Measurements from ENCODE around the gene ATP2B3. TPM values are rescaled to one million over a fixed set of nuclear protein-coding genes. Genes with fewer than 3 reads are reported as not detected.

The ATP2B3 gene
- total RNA-seq, 1 experiment from 2014 or later, result 0.35 TPM

GRCh38 chrX:153504445-153505016 lies 12.9 kb upstream of the ATP2B3 start:
- Histone ChIP-seq H2BK12ac (ENCODE audit: insufficient read length, low read depth, low read length) (no peak overlapping the region), H3K79me1 (ENCODE audit: insufficient read depth, low read depth, low read length, poor library complexity, severe bottlenecking) (no peaks in the 10 kb centered on the region), H3K4ac (ENCODE audit: low read depth, low read length) (no peak overlapping the region), H4K5ac (ENCODE audit: insufficient read length, low read depth, low read length) (no peak overlapping the region), H2AFZ (ENCODE audit: low read length) (no peak overlapping the region), H3K18ac (ENCODE audit: insufficient read length, low read depth, low read length) (no peak overlapping the region), H4K20me1 (ENCODE audit: control insufficient read depth, insufficient read depth, insufficient read length) (no peaks in the 10 kb centered on the region), H3K23me2 (ENCODE audit: insufficient read length, low read depth, low read length, poor library complexity, severe bottlenecking) (no peaks in the 10 kb centered on the region), H3K14ac (ENCODE audit: insufficient read depth, low read length) (no peak overlapping the region; the same call in 1 of the 2 replicates), H2BK120ac (ENCODE audit: low read depth, low read length, poor library complexity, severe bottlenecking) (no peak overlapping the region), H4K8ac (replicated peaks; ENCODE audit: insufficient read length, low read depth, low read length) (no peak overlapping the region), H2AK5ac (ENCODE audit: insufficient read length, low read length) (no peak overlapping the region), H4K91ac (ENCODE audit: insufficient read length, low read depth, low read length) (no peak overlapping the region), H3K4me1 (ENCODE audit: insufficient read depth, low read length) (no peaks in the 10 kb centered on the region), H2BK15ac (ENCODE audit: low read depth, low read length) (no peak overlapping the region), H2BK5ac (ENCODE audit: insufficient read length, low read length) (no peak overlapping the region), H3T11ph (ENCODE audit: low read length) (no peak overlapping the region), H3K23ac (ENCODE audit: insufficient read length, low read depth, low read length) (no peak overlapping the region), H3K27me3 (ENCODE audit: insufficient read depth, low read length) (no peaks in the 10 kb centered on the region; the same call in 1 of the 2 replicates), H3K9me3 (ENCODE audit: control insufficient read depth, low read depth, low read length) (peaks cover 25% of the 10 kb centered on the region), H3K79me2 (ENCODE audit: insufficient read depth, low read length) (no peaks in the 10 kb centered on the region), H3K4me2 (ENCODE audit: insufficient read depth, insufficient read length, low read length) (no peak overlapping the region), H2BK20ac (ENCODE audit: low read depth, low read length, poor library complexity, severe bottlenecking) (no peak overlapping the region), H3K9ac (ENCODE audit: extremely low read depth, insufficient read length, low read length) (no peak overlapping the region), H3K27ac (ENCODE audit: insufficient read length, low read depth, low read length) (no peak overlapping the region), H3K56ac (ENCODE audit: insufficient read length, low read depth, low read length) (no peak overlapping the region)
- peaks cover 59 to 70% of the 10 kb centered on the region in 2 experiments for H3K9me3 Mint-ChIP-seq
- TF ChIP-seq CTCF (conservative IDR thresholded peaks at IDR 0.05), result no peak
- H3K4me3 Mint-ChIP-seq, result no peak overlapping the region
- no peak overlapping the region for H3K27ac Mint-ChIP-seq
- peaks cover 4% of the 10 kb centered on the region for H3K27me3 Mint-ChIP-seq (ENCODE audit: low read depth)
- WGBS (ENCODE audit: extremely low coverage, insufficient read length, low lambda C conversion rate), result no CpG with 5 or more reads among the region's 26 CpGs
- peaks cover 0 to 6% of the 10 kb centered on the region in 2 experiments; a peak in 2 of 4 replicates for H3K4me1 Mint-ChIP-seq
- peaks cover 6 to 8% (median 8%) of the 10 kb centered on the region in 3 experiments; a peak in 5 of 7 replicates for H3K36me3 Mint-ChIP-seq (ENCODE audit: insufficient read depth in 1 of 3, low read depth in 3 of 3)
- no peak for DNase-seq

Data from H9 (cell line).